GM21390 (cell line): ENCODE data around the gene TEN1.

ENCODE experiments used
- ATAC-seq: cut with Tn5 transposase; IDR thresholded peaks from one replicate; pipeline ENCODE4 v1.9.1; 2021; ENCODE audit not compliant: unreplicated experiment

The TEN1 gene

GRCh38 chr17:76005263-76006149, 26.5 kb downstream of the TEN1 start:
- no peak for ATAC-seq

GRCh38 chr17:76007131-76007849, 28.2 kb downstream of the TEN1 start:
- no peak for ATAC-seq

GRCh38 chr17:76007850-76008165, 28.8 kb downstream of the TEN1 start:
- no peak for ATAC-seq

- ATAC-seq: no peak
Measured at GRCh38 chr17:76008208-76008607, 29.2 kb downstream of the TEN1 start.

- ATAC-seq: no peak
Measured at GRCh38 chr17:76008630-76009425, 29.8 kb downstream of the TEN1 start.

GRCh38 chr17:76009447-76009846, 30.4 kb downstream of the TEN1 start:
- no peak for ATAC-seq

- no peak for ATAC-seq
Measured at GRCh38 chr17:76009969-76010661, 31.1 kb downstream of the TEN1 start.

- no peak for ATAC-seq
Measured at GRCh38 chr17:76011951-76012350, 32.9 kb downstream of the TEN1 start.

GRCh38 chr17:76013377-76013932, 34.4 kb downstream of the TEN1 start:
- ATAC-seq: no peak

- ATAC-seq: no peak
Measured at GRCh38 chr17:76014100-76014924, 35.3 kb downstream of the TEN1 start.

GRCh38 chr17:76014925-76015261, 35.9 kb downstream of the TEN1 start:
- no peak for ATAC-seq

- no peak for ATAC-seq
Measured at GRCh38 chr17:76017481-76018339, 38.7 kb downstream of the TEN1 start.

- no peak for ATAC-seq
Measured at GRCh38 chr17:76018340-76018680, 39.3 kb downstream of the TEN1 start.

GRCh38 chr17:76018801-76019200, 39.8 kb downstream of the TEN1 start:
- no peak for ATAC-seq

- no peak for ATAC-seq
Measured at GRCh38 chr17:76019833-76020467, 40.9 kb downstream of the TEN1 start.

GRCh38 chr17:76022285-76022684, 43.2 kb downstream of the TEN1 start:
- ATAC-seq: no peak

- ATAC-seq: no peak
Measured at GRCh38 chr17:76022973-76023899, 44.2 kb downstream of the TEN1 start.

GRCh38 chr17:76023900-76024237, 44.8 kb downstream of the TEN1 start:
- ATAC-seq: no peak
